RWPE2 (cell line): Measurements from ENCODE around the gene DDX1.

Experiments used
- ATAC-seq: fragments of 200-7000 bp; cut with Tn5 transposase; 3 replicates; pipeline ENCODE4 v1.9.1; 2021; ENCODE audit warnings: low read depth
- DNase-seq: peaks from one replicate; pipeline ENCODE4 v3.0.0-alpha.2; 2020; ENCODE audit warnings: low spot score
- H3K27ac ChIP-seq: fragments of 450-650 bp; 2 replicates; pipeline ENCODE4 v1.5.1; 2017; ENCODE audit warnings: mild to moderate bottlenecking; ENCODE audit not compliant: poor library complexity, severe bottlenecking
- H3K27me3 ChIP-seq: fragments of 250-450 bp; sonication (Bioruptor Pico); 2 replicates; pipeline ENCODE4 v1.5.1; 2021; ENCODE audit warnings: mild to moderate bottlenecking, moderate library complexity; ENCODE audit not compliant: insufficient read depth, poor library complexity, severe bottlenecking
- H3K36me3 ChIP-seq: fragments of 250-450 bp; sonication (Bioruptor Pico); 2 replicates; pipeline ENCODE4 v1.5.1; 2020; ENCODE audit warnings: low read depth, mild to moderate bottlenecking, moderate library complexity
- H3K4me1 ChIP-seq: fragments of 250-450 bp; sonication (Bioruptor Pico); 2 replicates; pipeline ENCODE4 v1.5.1; 2021; ENCODE audit warnings: mild to moderate bottlenecking, moderate library complexity; ENCODE audit not compliant: insufficient read depth, poor library complexity, severe bottlenecking
- H3K4me3 ChIP-seq: fragments of 250-450 bp; sonication (Bioruptor Pico); 2 replicates; pipeline ENCODE4 v1.5.1; 2021; ENCODE audit warnings: mild to moderate bottlenecking, moderate library complexity; ENCODE audit not compliant: severe bottlenecking
- H3K9me3 ChIP-seq: fragments of 250-450 bp; sonication (Bioruptor Pico); 2 replicates; pipeline ENCODE4 v1.5.1; 2021; ENCODE audit warnings: mild to moderate bottlenecking, moderate library complexity; ENCODE audit not compliant: severe bottlenecking
- TF ChIP-seq, protein P1 (sequence below): fragments of 450-650 bp; IDR thresholded peaks from one replicate; pipeline ENCODE4 v1.5.1; 2017; ENCODE audit warnings: mild to moderate bottlenecking, moderate library complexity; ENCODE audit not compliant: poor library complexity, severe bottlenecking

Gene DDX1

DNA sequence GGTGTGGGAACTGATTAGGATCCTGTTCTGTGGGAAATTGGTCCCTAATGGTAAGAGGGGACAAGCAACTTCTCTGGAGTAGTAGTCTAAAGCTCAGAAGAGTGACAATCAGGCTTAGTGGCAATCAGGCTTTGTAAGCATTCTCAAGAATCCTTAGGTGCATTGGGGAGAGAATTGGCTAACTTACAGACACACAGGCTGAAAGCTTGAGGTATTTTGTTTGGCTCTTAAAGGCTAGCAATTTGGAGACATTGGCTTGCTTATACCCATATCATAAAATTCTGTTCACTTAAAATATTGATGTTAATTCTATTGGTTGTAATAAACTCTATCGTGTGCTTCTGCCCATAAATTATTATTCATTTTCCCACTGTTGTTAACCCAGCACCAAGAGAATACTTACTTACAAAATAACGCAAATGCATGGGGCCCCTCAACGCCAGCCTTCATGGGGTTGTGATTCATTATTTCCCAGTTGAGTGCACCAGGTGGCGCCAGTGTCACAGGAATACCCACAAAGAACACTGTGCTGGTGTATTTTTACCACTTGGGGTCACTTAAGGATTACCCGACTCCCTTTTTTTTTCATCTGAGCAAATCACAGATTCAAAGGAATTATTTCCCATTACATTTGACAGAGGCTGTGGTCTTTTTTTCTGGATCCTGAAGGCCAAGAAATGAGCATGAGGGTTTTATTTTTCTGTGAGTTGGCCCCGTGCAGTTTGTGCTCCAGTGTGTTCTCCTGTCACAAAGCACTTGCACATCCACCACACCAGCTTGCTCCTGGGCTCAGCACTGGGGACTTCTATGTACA, 45.5 kb downstream of the DDX1 start:
- Histone ChIP-seq H3K36me3 (peaks cover 32% of the 10 kb centered on the region), H3K27me3 (no peaks in the 10 kb centered on the region), H3K9me3 (no peaks in the 10 kb centered on the region), H3K27ac (no peak overlapping the region), H3K4me3 (no peak overlapping the region), H3K4me1 (peaks cover 18% of the 10 kb centered on the region)
- TF ChIP-seq, protein P1, sequence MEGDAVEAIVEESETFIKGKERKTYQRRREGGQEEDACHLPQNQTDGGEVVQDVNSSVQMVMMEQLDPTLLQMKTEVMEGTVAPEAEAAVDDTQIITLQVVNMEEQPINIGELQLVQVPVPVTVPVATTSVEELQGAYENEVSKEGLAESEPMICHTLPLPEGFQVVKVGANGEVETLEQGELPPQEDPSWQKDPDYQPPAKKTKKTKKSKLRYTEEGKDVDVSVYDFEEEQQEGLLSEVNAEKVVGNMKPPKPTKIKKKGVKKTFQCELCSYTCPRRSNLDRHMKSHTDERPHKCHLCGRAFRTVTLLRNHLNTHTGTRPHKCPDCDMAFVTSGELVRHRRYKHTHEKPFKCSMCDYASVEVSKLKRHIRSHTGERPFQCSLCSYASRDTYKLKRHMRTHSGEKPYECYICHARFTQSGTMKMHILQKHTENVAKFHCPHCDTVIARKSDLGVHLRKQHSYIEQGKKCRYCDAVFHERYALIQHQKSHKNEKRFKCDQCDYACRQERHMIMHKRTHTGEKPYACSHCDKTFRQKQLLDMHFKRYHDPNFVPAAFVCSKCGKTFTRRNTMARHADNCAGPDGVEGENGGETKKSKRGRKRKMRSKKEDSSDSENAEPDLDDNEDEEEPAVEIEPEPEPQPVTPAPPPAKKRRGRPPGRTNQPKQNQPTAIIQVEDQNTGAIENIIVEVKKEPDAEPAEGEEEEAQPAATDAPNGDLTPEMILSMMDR: peak; percentile 93
- ATAC-seq (peak; percentile 76), DNase-seq (no peak)

DNA sequence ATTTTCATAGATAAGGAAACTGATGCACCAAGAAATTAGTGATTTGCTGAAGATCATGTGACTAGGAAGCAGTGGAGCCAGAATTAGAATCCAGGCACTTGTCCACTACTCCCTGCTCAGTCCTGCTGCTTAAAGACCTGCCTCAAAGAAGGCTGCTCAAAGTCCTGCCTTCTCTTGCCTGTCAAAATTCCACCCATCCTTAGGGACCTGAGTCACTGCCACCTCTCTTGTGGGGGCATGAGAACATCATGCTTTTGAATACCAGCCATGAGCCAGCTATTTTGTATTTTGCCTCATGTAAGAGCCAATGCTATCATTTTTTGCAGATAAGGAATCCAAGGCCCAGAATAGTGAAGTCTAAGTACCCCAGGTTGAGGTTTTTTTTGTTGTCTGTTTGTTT, 47.1 kb downstream of the DDX1 start:
- ATAC-seq (peak; percentile 18; the same call in 1 of the 3 replicates), DNase-seq (no peak)
- no peak overlapping the region for H3K27ac ChIP-seq
- no peaks in the 10 kb centered on the region for H3K9me3 ChIP-seq
- H3K4me3 ChIP-seq: no peak overlapping the region
- peaks cover 18% of the 10 kb centered on the region for H3K4me1 ChIP-seq
- TF ChIP-seq, protein P1: no peak
- no peaks in the 10 kb centered on the region for H3K27me3 ChIP-seq
- H3K36me3 ChIP-seq: peaks cover 20% of the 10 kb centered on the region

GRCh38 chr2:15639323-15640251, 47.9 kb downstream of the DDX1 start:
- Histone ChIP-seq H3K36me3 (peaks cover 13% of the 10 kb centered on the region), H3K4me3 (no peak overlapping the region), H3K4me1 (peaks cover 18% of the 10 kb centered on the region), H3K9me3 (no peaks in the 10 kb centered on the region), H3K27ac (no peak overlapping the region), H3K27me3 (no peaks in the 10 kb centered on the region)
- ATAC-seq: no peak
- TF ChIP-seq, protein P1: no peak
- DNase-seq: no peak

GRCh38 chr2:15640261-15640711, 48.6 kb downstream of the DDX1 start:
- Histone ChIP-seq H3K4me3 (no peak overlapping the region), H3K27ac (no peak overlapping the region), H3K36me3 (peaks cover 10% of the 10 kb centered on the region), H3K9me3 (no peaks in the 10 kb centered on the region), H3K27me3 (no peaks in the 10 kb centered on the region), H3K4me1 (peaks cover 11% of the 10 kb centered on the region)
- ATAC-seq: peak; percentile 81
- TF ChIP-seq, protein P1: no peak
- DNase-seq: no peak
